GM19239 (cell line): Measurements from ENCODE around the gene HLA-DQA1.
"Not testable (repeated sequence)": the region's sequence is repeated elsewhere in the genome, so short reads cannot be mapped to it uniquely, and the experiment has no call there.

Experiments used
- DNase-seq: peaks from one replicate; pipeline ENCODE4 v3.0.0; 2011; ENCODE audit warnings: low spot score; ENCODE audit not compliant: insufficient read length
- FAIRE-seq: peaks from 2 replicates; lab custom pipeline; 2011; peaks lifted over from hg19 to GRCh38; lab: Jason Lieb, UNC

Gene HLA-DQA1

DNA sequence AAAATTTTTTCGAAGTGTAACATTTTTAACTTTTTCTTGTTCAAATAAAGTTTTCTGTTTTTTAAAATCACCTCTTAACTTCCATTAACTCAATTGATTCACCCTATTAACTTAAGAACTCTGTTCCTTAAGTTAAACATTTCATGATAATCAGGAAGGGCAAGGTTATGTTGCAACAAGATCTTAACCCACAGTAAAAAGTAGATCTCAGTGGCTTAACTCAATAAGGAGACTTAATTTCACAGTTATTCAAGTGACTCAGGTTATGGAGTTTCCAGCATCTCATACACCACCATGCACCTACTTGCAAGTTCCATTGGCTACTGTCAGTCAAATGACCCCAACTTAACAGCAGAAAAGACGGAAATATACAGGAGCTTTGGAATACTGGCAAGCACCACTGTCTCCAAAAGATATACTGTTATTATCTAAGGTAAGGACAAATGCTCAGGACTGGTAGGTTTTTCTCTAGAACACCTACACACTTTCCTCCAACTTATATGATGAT, 18.1 kb downstream of the HLA-DQA1 start:
- no peak for FAIRE-seq
- no peak for DNase-seq

DNA sequence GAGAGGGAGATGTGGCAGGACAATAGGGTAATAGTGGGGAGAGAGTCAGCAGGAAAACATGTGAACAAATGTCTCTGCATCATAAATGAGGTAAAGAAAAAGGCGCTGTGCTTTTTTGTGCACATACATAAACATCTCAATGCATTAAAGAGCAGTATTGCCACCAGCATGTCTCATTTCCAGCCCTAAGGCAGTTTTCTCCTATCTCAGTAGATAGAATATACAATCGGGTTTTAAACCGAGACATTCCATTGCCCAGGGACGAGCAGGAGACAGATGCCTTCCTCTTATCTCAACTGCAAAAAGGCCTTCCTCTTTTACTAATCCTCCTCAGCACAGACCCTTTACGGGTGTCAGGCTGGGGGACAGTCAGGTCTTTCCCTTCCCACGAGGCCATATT, 20.1 kb downstream of the HLA-DQA1 start:
- DNase-seq, FAIRE-seq: not testable (repeated sequence)

DNA sequence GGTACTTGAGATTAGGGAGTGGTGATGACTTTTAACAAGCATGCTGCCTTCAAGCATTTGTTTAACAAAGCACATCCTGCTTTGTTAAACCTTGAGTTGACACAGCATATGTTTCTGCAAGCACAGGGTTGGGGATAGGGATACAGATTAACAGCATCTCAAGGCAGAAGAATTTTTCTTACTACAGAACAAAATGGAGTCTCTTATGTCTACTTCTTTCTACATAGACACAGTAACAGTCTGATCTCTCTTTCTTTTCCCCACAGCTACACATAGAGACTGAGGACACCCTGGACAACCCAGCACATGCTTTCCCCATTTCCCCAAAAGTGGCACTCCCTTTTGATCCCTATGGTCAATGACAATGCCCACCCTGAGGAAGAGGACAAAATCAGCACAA, 20.6 kb downstream of the HLA-DQA1 start:
- FAIRE-seq, DNase-seq: not testable (repeated sequence)

DNA sequence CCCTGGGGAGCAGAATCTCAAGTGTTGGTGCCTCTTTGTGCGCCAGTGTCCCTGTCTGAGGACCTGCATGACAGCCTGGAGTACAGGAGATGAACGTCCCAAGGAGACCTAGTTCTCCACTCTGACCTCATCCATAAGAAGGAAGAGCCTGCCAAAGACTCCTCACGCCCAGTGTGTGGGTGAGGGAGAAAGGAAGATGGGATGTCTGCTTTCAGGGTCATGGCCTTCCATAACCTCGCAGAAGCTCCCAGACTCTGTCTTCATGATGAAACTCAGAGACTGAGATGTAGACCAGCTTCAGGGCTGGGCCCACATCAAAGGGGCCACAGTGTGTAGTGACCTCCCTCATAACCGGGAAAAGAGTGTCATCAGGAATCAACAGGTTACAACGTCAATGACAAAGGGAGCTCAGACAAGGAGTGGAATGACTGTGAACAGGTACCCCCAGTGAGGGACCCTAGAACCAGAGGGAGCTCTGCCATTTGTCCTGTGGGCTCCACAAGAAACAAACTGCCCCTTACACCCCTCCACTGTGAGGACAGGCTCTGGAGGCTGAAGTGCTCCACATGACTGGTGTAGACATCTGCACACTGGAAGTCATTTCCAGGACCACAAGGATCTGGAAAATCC, 21.2 kb downstream of the HLA-DQA1 start:
- no peak for FAIRE-seq
- no peak for DNase-seq

DNA sequence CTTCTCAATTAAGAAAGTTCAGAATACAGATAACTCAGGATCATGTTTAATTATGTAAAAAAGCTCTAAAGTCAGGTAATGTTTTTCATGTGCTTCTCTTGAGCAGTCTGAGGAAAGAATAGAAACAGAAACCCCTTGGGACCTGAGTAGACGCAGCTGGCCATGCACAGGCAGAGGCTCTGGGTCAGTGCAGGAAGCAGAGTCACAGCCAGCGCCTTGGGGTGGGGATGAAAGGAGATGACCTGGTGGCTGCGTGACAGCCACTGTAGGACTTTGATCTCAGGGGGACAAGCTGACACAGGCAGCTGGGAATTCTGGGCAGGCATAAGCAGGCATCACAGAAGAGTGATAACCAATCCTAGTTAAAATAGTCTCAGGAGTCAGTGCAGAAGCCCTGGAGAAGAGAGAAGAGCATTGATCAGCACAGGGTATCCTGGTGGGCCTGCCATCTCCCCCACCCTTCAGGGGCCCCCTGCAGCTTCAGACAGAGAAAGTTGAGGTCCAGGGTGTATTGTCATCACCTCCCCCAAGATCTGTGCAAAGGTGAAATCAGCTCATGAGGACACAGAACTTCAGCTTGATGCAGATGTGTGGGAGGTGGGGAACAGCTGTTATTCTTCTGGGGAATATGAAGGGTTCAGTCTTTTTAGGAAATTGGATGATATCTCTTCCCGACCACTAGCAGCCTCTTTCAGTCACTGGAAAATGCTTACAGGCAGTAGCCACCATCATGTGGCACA, 22.8 kb downstream of the HLA-DQA1 start:
- FAIRE-seq: peak; percentile 94
- DNase-seq: peak; percentile 6

DNA sequence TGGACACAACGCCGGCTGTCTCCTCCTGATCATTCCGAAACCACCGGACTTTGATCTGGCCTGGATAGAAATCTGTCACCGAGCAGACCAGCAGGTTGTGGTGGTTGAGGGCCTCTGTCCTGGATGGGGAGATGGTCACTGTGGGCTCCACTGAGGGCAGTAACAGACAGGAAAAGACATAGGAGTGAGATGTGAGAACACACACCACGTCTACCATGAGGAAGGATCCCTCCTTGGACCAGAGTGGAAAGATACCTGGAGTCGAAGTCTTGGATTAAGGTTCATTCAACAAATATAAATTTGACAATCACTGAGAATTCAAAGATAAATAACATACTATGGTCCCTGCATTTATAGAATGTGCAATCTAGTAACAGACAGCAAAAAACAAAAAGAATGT, 24.9 kb downstream of the HLA-DQA1 start:
- peak; percentile 11 for FAIRE-seq
- no peak for DNase-seq

DNA sequence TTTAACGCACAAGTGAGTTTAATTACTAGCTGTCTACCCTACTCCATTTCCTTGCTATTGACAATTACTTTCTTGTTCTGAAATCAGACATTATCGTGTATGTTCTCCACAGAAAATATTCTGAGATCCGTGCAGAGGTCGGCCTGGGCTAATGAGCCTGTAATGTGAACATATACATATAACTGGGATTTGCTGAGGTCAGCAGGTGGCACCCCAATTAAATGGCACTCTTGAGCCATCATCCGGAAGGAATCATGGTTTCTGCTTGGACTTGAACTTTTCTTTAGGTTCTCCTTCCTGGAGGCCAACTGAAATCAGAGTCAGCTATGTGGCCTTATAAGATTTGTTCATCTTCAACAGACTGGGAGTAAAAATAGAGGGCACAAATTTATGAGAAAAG, 25.6 kb downstream of the HLA-DQA1 start:
- no peak for DNase-seq
- peak; percentile 61 for FAIRE-seq

DNA sequence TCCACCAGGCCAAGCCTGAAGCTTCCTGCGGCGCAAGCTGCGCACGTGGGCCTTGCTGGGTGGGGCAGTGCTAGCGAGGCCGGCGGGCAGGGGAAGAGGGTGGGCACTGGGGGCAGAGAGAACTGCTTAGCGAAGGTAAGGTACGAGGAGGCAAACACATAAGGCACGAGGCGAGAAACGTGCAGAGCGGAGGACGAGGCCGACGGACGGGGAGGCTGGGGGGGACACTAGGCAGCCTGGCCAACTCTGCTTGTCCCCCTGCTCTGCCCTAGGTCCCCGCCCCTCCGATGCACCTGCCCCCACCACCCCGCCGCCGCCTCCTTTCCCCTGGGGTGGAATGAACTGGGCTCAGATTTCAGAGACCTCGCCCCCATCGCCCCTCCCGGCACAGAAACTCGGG, 27.1 kb downstream of the HLA-DQA1 start:
- DNase-seq (no peak), FAIRE-seq (no peak)

DNA sequence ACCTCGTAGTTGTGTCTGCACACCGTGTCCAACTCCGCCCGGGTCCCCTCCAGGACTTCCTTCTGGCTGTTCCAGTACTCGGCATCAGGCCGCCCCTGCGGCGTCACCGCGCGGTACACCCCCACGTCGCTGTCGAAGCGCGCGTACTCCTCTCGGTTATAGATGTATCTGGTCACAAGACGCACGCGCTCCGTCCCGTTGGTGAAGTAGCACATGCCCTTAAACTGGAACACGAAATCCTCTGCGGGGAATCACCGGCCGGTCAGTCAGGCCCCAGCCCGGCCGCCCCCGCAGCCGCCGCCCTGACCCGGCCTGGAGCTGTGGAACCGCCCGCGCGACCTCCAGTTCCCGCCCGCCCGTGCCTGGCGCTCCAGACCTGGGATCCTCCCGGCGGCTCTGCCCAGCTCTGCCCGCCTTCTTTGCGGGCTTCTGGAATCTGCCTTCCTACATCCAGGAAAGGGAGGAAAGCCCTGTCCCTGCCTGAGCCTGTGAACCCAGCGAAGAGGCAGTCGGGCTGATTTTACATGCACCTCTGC, 27.7 kb downstream of the HLA-DQA1 start:
- no peak for DNase-seq
- peak; percentile 82 for FAIRE-seq

DNA sequence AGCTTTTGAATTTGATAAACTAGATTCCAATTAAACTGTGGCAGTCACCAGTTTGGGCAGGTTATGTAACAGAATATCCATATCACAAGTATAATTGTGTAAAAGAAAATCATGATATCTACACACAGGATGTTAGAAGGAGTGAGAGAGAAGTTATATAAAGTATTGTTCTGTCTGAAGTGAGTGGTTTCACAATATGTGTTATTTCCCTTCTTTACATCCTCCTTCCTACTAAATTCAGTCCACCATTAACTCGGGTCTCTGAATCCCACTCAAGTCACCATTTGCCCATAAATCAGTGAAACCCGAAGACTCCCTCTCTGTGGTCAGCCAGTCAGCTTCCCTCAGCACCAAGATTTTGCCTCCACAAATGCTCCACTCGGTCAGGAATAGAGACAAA, 28.5 kb downstream of the HLA-DQA1 start:
- FAIRE-seq: peak; percentile 23

DNA sequence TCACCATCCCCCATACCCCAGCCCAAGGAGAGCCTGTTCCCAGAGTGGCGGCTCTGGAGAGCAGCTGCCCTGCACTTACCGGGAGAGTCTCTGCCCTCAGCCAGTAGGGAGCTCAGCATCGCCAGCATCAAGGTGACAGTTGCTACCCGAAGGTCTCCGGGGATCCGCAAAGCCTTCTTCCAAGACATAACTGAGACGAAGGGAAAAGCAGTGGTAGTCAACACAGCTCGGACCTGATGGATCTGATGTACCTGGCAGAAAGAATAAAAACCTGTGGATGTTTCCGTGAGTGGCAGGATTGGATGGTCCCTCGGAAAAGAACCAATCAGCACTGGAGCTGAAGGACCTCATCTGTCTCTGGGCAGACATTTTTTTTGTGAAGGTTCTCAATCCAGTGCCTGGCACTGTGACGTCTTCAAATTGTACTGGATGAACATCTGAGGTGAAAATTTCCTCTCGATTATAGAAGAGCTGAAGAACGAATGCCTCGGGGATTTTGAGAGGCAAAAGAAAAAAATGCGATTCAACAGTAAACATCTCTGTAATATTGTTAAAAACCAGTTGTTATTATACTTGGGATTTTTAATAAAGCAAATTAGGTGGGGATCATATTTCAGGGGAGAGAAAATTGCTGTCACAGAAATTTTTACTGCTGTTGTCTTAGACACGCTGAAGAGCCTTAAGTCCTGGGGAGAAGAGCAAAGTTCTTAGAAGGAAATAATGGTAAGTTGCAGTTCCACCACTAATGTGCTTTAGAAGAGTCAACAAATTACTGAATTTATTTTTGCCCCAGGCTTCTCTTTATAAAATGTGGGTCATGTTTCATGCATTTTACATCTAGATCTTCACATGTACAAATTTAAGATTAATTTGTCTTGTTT, 29.5 kb downstream of the HLA-DQA1 start, which contains the start of gene HLA-DQB1:
HLA-DQB1 (minus strand) TSS at position 238 of the 881 bp plus-strand sequence; CDS start at position 188, 50 bp downstream.
- DNase-seq: no peak
- peak; percentile 99 for FAIRE-seq

More for the DNA sequence above, 28.5 kb downstream of the HLA-DQA1 start:
- no peak for DNase-seq

DNA sequence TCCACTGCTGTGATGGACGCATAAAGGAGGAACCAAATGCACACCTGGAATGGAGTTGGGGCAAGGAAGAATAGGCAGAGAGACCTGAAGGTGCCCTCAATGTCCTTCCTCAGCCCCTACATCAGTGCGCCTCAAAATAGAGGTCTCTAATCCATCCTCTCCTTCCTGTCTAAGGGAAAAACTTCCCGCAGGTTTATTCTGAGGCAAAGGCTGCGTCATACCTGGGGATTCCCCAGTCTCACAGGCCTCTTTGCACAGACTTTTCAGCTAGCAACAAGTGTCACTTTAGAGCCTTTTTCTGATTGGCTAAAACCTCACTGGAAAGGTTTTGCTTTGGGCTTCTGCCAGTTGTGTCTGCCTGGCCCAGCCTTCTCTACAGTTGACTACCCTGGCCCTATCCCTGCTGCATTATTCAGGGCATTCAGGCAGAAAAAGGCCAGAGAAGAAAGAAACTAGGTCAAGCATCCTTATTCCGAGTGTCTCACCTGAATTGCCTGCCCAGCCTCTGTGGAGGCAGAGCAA, 31.1 kb downstream of the HLA-DQA1 start:
- DNase-seq (no peak), FAIRE-seq (peak; percentile 99)

DNA sequence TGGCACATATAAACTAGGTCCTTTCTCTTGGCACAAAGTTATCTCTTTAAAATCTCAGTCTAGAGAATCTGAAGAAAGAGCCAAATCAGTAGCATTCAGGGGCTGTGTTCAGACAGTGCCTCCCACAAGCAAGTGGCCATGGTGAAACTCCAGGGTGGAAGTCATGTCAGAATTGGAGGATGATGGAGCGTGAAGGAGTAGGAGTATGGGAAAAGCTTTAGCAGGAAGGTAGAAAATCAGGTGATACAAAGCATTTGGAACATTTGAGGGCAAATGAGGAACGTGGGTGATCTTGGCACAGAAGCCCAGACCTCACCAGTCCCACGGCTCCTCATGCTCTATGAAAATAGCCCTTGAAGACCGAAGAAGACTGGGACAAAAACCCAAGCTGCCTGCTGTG, 32.0 kb downstream of the HLA-DQA1 start:
- DNase-seq: no peak
- peak; percentile 8 for FAIRE-seq

DNA sequence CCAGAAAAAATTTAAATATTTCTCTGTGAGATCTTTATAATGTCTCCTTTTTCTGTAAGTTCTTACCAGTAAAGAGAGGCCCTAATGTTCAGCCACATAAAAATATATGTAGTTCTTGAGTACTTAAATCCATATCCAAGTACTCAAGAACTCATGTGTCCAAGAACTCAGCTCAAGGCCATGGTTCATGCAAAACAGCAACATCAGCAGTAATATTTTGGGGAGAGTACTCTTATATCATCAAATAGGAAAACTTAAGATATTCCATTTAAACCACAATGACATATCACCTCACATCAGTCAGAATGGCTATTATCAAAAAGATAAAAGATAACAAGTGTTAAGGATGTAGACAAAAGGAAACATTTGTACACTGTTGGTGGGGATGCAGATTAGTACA, 32.7 kb downstream of the HLA-DQA1 start:
- FAIRE-seq (peak; percentile 26), DNase-seq (no peak)

DNA sequence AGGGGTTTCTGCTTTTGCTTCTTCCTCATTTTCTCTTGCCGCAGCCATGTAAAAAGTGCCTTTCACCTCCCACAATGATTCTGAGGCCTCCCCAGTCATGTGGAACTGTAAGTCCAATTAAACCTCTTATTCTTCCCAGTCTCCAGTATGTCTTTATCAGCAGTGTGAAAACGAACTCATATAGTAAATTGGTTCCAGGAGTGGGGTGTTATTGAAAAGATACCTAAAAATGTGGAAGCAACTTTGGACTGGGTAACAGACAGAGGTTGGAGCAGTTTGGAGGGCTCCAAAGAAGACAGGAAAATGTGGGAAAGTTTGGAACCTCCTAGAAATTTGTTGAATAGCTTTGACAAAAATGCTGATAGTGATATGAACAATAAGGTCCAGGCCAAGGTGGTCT, 34.7 kb downstream of the HLA-DQA1 start:
- DNase-seq, FAIRE-seq: not testable (repeated sequence)

DNA sequence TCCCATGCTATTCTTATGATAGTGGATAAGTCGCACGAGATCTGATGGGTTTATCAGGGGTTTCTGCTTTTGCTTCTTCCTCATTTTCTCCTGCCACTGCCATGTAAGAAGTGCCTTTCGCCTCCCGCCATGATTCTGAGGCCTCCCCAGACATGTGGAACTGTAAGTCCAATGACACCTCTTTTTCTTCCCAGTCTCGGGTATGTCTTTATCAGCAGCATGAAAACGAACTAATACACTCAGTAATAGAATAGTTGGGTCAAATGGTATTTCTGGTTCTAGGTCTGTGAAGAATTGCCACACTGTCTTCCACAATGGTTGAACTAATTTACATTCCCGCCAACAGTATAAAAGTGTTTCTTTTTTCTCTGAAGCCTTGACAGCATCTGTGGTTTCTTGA, 36.9 kb downstream of the HLA-DQA1 start:
- not testable (repeated sequence) for FAIRE-seq, DNase-seq

DNA sequence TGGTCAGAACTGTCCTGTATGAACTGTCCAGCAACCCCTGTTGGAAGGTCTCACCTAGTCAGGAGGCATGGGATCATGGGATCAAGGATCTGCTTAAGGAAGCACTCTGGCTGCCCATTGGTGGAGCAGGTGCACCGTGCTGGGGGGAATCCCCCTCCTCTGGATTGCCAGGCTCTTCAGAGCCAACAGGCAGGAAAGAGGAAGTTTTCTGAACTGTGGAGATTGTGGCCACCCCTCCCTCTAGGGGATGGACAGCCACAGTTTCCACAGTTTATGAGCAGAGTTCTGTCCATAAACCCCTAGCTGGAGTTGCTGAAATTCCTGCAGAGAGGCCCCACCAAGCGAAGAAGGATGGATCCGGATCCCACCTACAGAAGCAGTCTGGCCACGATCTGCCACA, 42.3 kb downstream of the HLA-DQA1 start:
- DNase-seq: no peak
- no peak for FAIRE-seq

DNA sequence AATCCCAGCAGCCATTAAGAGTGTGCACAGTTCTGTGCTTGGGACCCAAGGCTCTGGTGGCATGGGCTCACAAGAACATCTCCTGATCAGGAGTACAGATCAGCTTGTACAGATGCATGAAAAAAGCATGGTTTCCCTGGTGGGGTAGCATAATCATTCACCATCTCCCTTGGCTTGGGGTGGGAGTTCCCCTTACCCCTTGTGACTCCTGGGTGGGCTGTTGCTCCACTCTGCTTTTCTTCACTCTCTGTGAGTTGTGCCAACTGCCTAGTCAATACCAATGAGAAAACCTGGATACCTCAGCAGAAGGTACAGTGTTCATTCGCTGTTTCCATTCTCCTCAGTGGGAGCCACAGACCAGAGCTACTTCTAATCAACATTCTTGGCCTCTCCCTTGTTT, 42.8 kb downstream of the HLA-DQA1 start:
- FAIRE-seq (no peak), DNase-seq (no peak)

DNA sequence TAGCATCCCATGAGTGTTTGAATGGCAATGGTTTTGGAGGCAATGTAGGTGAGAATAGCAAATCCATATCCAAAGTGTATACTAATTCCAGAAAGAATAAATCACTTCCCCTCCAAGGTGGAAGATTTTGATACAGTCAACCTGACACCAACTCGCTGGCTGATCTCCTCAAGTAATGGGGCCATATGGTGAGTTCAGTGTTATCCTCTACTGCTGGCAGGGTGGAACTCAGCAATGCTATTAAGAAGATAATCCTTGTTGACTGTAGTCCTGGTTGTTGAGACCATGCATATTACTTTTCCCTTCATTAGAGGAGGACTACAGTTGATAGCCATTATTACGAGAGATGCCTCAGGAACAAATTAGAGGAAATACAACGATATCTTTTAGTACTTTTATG, 47.0 kb downstream of the HLA-DQA1 start:
- DNase-seq (no peak), FAIRE-seq (no peak)

DNA sequence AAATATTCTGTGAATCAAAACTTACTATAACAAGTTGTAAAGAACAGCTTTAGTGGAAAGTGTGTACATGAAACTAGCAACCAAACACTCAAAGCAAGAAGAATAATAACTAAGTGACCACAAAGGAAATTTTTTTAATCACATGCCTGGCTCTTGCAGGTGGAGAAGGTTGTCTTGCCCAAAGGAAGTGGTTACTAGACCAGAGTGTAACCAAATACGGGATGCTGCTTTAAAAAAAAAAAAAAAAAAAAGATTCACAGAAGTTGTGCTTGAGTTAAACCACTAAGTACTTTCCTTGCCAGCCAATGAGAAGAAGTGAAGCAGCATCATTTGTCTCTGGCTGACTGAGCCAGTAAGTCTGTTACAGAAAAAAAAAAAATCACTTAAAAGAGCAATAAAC, 48.4 kb downstream of the HLA-DQA1 start:
- DNase-seq: peak; percentile 22
- FAIRE-seq: peak; percentile 97
